Right ventricle myocardium inferior (tissue), 1 donor: ENCODE measurements around the gene XYLB. TPM values are rescaled to one million over a fixed set of nuclear protein-coding genes. Genes with fewer than 3 reads are reported as not detected.
"Not testable (repeated sequence)": the region's sequence is repeated elsewhere in the genome, so short reads cannot be mapped to it uniquely, and the experiment has no call there.

Experiments used
- ATAC-seq: fragments of 200-7000 bp; cut with Tn5 transposase; one replicate; pipeline ENCODE4 v1.9.1; 2020; ENCODE audit warnings: mild to moderate bottlenecking, moderate library complexity
- DNase-seq: peaks from one replicate; pipeline ENCODE4 v3.0.0; 2021; ENCODE audit errors: missing footprints
- intact Hi-C: fragments of 100-400 bp; cut with DNase I; formaldehyde crosslinking; loops from one replicate; pipeline ENCODE4 v1.11.0; 2022
- total RNA-seq: library from RNA; stranded (reverse); fragmentation: NEBNext Ultra II Directional; extraction: Animal tissue kit (Norgen Biotek cat#: 25700); gene quantifications from one replicate; pipeline ENCODE4 v1.2.1, GENCODE V29; 2021
- donor health status: DM: no; HTN: yes; CAD: no; lungs with severe emphysema.

XYLB gene
- total RNA-seq, 1 donor from 2014 or later = 0.57 TPM

GRCh38 chr3:38438436-38439069 lies 92.0 kb downstream of the XYLB start:
- intact Hi-C loops, ATAC-seq, DNase-seq: not testable (repeated sequence)

GRCh38 chr3:38443205-38443604 lies 96.6 kb downstream of the XYLB start:
- intact Hi-C loops, ATAC-seq, DNase-seq: not testable (repeated sequence)

- ATAC-seq (no peak), DNase-seq (no peak)
- intact Hi-C loops = no loop called here
Measured at GRCh38 chr3:38446085-38446686, 99.6 kb downstream of the XYLB start.

- intact Hi-C loops = no loop called here
- DNase-seq = no peak
- no peak for ATAC-seq
Measured at GRCh38 chr3:38446812-38447211, 100.2 kb downstream of the XYLB start.

GRCh38 chr3:38450853-38451252 lies 104.3 kb downstream of the XYLB start:
- DNase-seq (no peak), ATAC-seq (no peak)
- intact Hi-C loops = loop anchor here (5.0 to 10.0 kb wide), 2 partner anchors 36 to 316 kb away; partner anchors contain the start of genes ACAA1 and MYD88

- ATAC-seq (peak; percentile 92), DNase-seq (peak; percentile 97)
- intact Hi-C loops = loop anchor here (5.0 to 10.0 kb wide), 2 partner anchors 34 to 318 kb away; partner anchors contain the start of genes ACAA1 and MYD88
Measured at GRCh38 chr3:38453075-38453912, 106.7 kb downstream of the XYLB start, which contains the start of gene ACVR2B. Gene ACVR2B, plus strand, starts transcription at chr3:38453890. Its CDS starts 433 bp downstream, at chr3:38454323.

GRCh38 chr3:38453913-38454177 lies 107.3 kb downstream of the XYLB start:
- intact Hi-C loops = loop anchor here (5.0 to 10.0 kb wide), 2 partner anchors 33 to 319 kb away; partner anchors contain the start of genes ACAA1 and MYD88
- no peak for ATAC-seq
- no peak for DNase-seq

GRCh38 chr3:38454178-38454883 lies 107.7 kb downstream of the XYLB start:
- intact Hi-C loops = loop anchor here (5.0 to 10.0 kb wide), 2 partner anchors 33 to 320 kb away; partner anchors contain the start of genes ACAA1 and MYD88

GRCh38 chr3:38454884-38455638 lies 108.5 kb downstream of the XYLB start:
- intact Hi-C loops = loop anchor here (5.0 to 10.0 kb wide), 2 partner anchors 32 to 320 kb away; partner anchors contain the start of genes ACAA1 and MYD88
- DNase-seq (peak; percentile 82), ATAC-seq (peak; percentile 76)

More at GRCh38 chr3:38454178-38454883, 107.7 kb downstream of the XYLB start:
- DNase-seq = no peak
- ATAC-seq = peak; percentile 46

GRCh38 chr3:38455639-38456430 lies 109.2 kb downstream of the XYLB start:
- intact Hi-C loops = loop anchor here (10.0 kb wide), 1 partner anchor 321 kb away; the partner anchor contains the start of genes ACAA1 and MYD88
- no peak for DNase-seq
- no peak for ATAC-seq

- DNase-seq = no peak
- ATAC-seq = no peak
- intact Hi-C loops = loop anchor here (10.0 kb wide), 1 partner anchor 323 kb away; the partner anchor contains the start of genes ACAA1 and MYD88
Measured at GRCh38 chr3:38457111-38458003, 110.8 kb downstream of the XYLB start.

GRCh38 chr3:38458796-38459498 lies 112.4 kb downstream of the XYLB start:
- DNase-seq (no peak), ATAC-seq (peak; percentile 43)
- intact Hi-C loops = loop anchor here (10.0 kb wide), 1 partner anchor 324 kb away; the partner anchor contains the start of genes ACAA1 and MYD88

GRCh38 chr3:38459499-38460048 lies 113.0 kb downstream of the XYLB start:
- DNase-seq = no peak
- intact Hi-C loops = loop anchor here (10.0 kb wide), 1 partner anchor 325 kb away; the partner anchor contains the start of genes ACAA1 and MYD88
- no peak for ATAC-seq

GRCh38 chr3:38460377-38461270 lies 114.0 kb downstream of the XYLB start:
- intact Hi-C loops = no loop called here
- DNase-seq = no peak
- ATAC-seq = peak; percentile 19
